ENCODE measurements around the gene BTD. TPM values are rescaled to one million over a fixed set of nuclear protein-coding genes. Genes with fewer than 3 reads are reported as not detected.
"Not testable (repeated sequence)": the region's sequence is repeated elsewhere in the genome, so short reads cannot be mapped to it uniquely, and the experiment has no call there.

BTD gene
- total and polyA plus RNA-seq, 4 donors = 45.8 to 78.1 (median 47.8) TPM

- H3K4me3 ChIP-seq (ENCODE audit: low read depth in 1 of 3, low read length in 3 of 3); H3K4me1 ChIP-seq (ENCODE audit: control insufficient read depth in 4 of 4, insufficient read depth in 4 of 4, low read length in 3 of 4); H3K9me3 ChIP-seq (ENCODE audit: control insufficient read depth in 4 of 4, low read length in 3 of 4); H3K9ac ChIP-seq (ENCODE audit: low read depth in 1 of 2, low read length in 2 of 2); DNase-seq (ENCODE audit: low spot score); H3K36me3 ChIP-seq (ENCODE audit: control insufficient read depth in 4 of 4, insufficient read depth in 3 of 4, low read depth in 1 of 4, low read length in 3 of 4); H3K27me3 ChIP-seq (ENCODE audit: control insufficient read depth in 4 of 4, insufficient read depth in 4 of 4, low read length in 3 of 4); H3K27ac ChIP-seq (ENCODE audit: low read depth in 1 of 2, low read length in 2 of 2): not testable (repeated sequence)
- 85% methylated on average over 8 of the region's 8 CpGs for WGBS
- peak; percentile 60 to 78 for TF ChIP-seq HNF4A (conservative IDR thresholded peaks at IDR 0.05)
- peak; percentile 25 for TF ChIP-seq ZBTB33 (IDR thresholded peaks at IDR 0.05)
- peak in 1 of 2 donors; percentile 64 for TF ChIP-seq RXRA (IDR thresholded peaks at IDR 0.05)
Measured at GRCh38 chr3:15619659-15620464, 18.3 kb downstream of the BTD start.

GRCh38 chr3:15623535-15624440 is 22.2 kb downstream of the BTD start:
- TF ChIP-seq HNF4A (conservative IDR thresholded peaks at IDR 0.05) (no peak), HNF4G (IDR thresholded peaks at IDR 0.05) (no peak), ATF3 (IDR thresholded peaks at IDR 0.05) (no peak)
- H3K36me3 ChIP-seq (ENCODE audit: control insufficient read depth in 4 of 4, insufficient read depth in 3 of 4, low read depth in 1 of 4, low read length in 3 of 4) = peaks cover 0 to 3% (median under 1%) of the 10 kb centered on the region in 4 donors
- H3K4me3 ChIP-seq (ENCODE audit: low read depth in 1 of 3, low read length in 3 of 3) = no peak overlapping the region
- no peak overlapping the region for H3K27ac ChIP-seq (ENCODE audit: low read depth in 1 of 2, low read length in 2 of 2)
- DNase-seq (ENCODE audit: low spot score) = no peak
- H3K4me1 ChIP-seq (ENCODE audit: control insufficient read depth in 4 of 4, insufficient read depth in 4 of 4, low read length in 3 of 4) = peaks cover 0 to 3% (median 2%) of the 10 kb centered on the region in 4 donors
- peaks cover 0 to 4% (median 2%) of the 10 kb centered on the region in 4 donors for H3K9me3 ChIP-seq (ENCODE audit: control insufficient read depth in 4 of 4, low read length in 3 of 4)
- H3K9ac ChIP-seq (ENCODE audit: low read depth in 1 of 2, low read length in 2 of 2) = no peak overlapping the region
- H3K27me3 ChIP-seq (ENCODE audit: control insufficient read depth in 4 of 4, insufficient read depth in 4 of 4, low read length in 3 of 4) = no peaks in the 10 kb centered on the region
- WGBS = 75% methylated on average over 4 of the region's 4 CpGs

GRCh38 chr3:15628967-15629366 is 27.4 kb downstream of the BTD start:
- Histone ChIP-seq H3K9ac (ENCODE audit: low read depth in 1 of 2, low read length in 2 of 2) (no peak overlapping the region), H3K4me3 (ENCODE audit: low read depth in 1 of 3, low read length in 3 of 3) (no peak overlapping the region), H3K27me3 (ENCODE audit: control insufficient read depth in 4 of 4, insufficient read depth in 4 of 4, low read length in 3 of 4) (no peaks in the 10 kb centered on the region), H3K9me3 (ENCODE audit: control insufficient read depth in 4 of 4, low read length in 3 of 4) (no peaks in the 10 kb centered on the region), H3K27ac (ENCODE audit: low read depth in 1 of 2, low read length in 2 of 2) (no peak overlapping the region), H3K4me1 (ENCODE audit: control insufficient read depth in 4 of 4, insufficient read depth in 4 of 4, low read length in 3 of 4) (peaks cover 3 to 14% (median 6%) of the 10 kb centered on the region in 4 donors), H3K36me3 (ENCODE audit: control insufficient read depth in 4 of 4, insufficient read depth in 3 of 4, low read depth in 1 of 4, low read length in 3 of 4) (no peaks in the 10 kb centered on the region)
- no peak for DNase-seq (ENCODE audit: low spot score)
- TF ChIP-seq JUND (IDR thresholded peaks at IDR 0.05) (no peak), CTCF (IDR thresholded peaks at IDR 0.05; ENCODE audit: low read depth, low read length, missing input control) (no peak), NR2F2 (IDR thresholded peaks at IDR 0.05) (no peak), GABPA (IDR thresholded peaks at IDR 0.05 in 1 of 2, conservative IDR thresholded peaks at IDR 0.05 in 1 of 2) (no peak), RXRA (IDR thresholded peaks at IDR 0.05) (no peak), RAD21 (IDR thresholded peaks at IDR 0.05) (no peak), ATF3 (IDR thresholded peaks at IDR 0.05) (no peak), REST (IDR thresholded peaks at IDR 0.05) (no peak)

Measured in liver (tissue), 9 donors.